GM19467 (cell line): Measurements from ENCODE around the gene SLC1A5.

Experiments
- ATAC-seq: cut with Tn5 transposase; IDR thresholded peaks from one replicate; pipeline ENCODE4 v1.9.1; 2021; ENCODE audit warnings: mild to moderate bottlenecking, moderate library complexity; ENCODE audit not compliant: unreplicated experiment

SLC1A5 gene

GRCh38 chr19:46726551-46726950, 61.8 kb downstream of the SLC1A5 start:
- ATAC-seq: no peak

DNA sequence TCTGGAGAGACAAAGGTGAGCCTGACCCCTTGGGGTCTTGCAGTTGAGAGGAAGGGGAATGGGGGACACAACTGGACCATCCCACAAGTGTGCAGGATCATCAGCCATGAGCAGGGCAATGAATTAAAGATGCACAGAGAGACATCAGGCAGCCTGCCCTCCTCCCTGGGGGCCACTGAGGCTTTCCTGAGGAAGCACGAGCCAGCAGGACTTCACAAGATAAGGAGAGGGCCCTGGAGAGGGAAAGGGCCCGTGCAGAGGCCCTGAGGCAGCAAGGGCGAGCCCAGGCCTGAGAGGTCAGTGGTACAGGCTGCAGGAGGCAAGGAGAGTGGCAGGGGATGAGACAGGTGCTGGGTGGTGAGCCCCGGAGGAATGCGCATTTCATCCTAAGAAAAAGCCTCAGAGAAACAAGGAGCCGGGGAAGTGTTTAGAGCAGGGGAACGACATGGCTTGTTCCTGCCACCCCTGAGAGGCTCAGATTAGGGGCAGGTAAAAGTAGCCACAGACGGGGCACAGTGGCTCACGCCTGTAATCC, 62.5 kb downstream of the SLC1A5 start:
- ATAC-seq: no peak

DNA sequence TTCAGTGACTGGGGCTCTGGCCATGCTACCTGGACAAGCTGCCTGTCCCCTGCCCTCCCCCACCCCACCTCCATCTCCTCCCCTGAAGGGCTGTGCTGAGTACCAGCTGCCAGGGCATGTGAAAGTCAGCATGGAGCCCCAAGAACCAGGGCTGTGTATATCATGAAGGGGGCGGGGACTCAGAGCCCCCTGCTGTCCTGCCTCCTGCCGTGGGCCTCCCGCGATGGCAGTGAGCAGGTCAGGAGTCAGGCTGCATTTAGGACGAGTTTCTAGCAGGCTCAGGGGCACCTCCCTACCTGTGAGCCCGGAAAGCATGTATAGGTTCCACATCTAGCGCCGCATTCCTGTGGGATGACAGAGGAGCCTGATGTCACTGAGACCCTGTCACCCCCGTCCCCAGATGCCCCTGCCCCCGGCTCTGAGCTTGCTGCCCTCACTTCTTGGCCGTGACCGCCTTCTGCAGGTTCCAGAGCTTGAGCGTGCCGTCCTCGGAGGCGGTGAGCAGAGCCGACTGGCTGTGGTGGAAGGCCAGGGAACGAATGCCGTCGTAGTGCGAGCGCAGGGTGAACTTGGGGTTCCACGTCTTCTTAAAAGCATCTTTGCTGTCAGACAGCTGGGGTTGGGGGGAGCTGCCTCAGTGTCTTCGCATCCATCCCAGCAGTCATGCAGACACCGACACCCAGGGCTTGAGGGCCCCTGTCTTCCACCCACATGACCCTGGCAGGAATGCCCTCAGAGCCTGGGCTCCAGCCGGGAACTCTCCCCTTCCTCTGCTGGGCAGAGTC, 63.2 kb downstream of the SLC1A5 start:
- ATAC-seq: no peak
